ENCODE data around the gene RABAC1. TPM values are rescaled to one million over a fixed set of nuclear protein-coding genes. Genes with fewer than 3 reads are reported as not detected.

The RABAC1 gene
- total RNA-seq, 1 donor from 2014 or later: 270 TPM

DNA sequence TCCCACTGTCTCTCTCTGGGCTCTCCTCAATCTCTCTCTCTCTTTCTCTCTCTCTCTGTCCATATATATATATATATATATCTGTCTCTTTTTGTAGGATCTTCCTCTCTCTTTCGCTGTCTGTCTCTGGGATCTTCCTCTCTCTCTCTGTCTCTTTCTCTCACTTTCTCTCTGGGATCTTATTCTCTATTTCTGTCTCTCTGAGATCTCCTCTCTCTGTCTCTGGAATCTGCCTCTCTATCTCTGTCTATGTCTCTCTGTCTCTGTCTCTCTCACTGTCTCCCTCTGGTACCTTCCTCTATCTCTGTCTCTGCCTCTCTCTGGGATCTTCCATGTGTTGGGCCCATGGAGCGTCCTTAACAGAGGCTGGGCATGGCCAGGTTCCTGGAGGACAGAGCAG lies 31.5 kb upstream of the RABAC1 start:
- DNase-seq (ENCODE audit: extremely low read depth, low read depth, low spot score): no peak

DNA sequence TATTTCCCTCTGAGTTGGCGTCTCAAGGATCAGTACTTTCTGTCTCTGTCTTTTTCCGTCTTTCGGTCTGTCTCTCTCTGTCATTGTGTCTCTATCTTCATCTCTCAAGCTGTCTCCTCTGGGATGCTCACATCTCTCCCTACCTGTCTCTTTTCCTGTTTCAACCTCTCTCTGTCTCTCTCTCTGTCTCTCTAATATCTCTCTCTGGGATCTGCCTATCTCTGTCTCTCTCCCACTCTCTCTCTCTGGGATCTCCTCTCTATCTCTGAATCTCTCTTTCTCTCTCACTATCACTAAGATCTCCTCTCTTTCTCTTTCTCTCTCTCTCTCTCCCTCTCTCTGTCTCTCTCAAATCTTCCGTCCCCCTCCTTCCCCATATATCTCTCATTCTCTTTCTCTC lies 30.9 kb upstream of the RABAC1 start:
- DNase-seq (ENCODE audit: extremely low read depth, low read depth, low spot score): no peak

DNA sequence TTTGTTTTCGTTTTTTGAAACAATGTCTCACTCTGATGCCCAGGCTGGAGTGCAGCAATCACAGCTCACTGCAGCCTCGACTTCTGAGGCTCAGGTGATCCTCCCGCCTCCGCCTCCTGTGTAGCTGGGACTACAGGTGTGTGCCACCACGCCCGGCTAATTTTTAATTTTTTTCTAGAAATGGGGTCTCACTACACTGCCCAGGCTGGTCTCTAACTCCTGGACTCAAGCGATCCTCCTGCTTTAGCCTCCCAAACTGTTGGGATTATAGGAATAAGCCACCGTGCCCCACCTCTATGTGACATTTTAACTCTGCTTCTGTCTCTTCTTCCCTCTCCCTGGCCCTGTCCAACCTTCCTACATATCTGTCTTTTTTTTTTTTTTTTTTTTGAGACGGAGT lies 29.8 kb upstream of the RABAC1 start:
- no peak for DNase-seq (ENCODE audit: extremely low read depth, low read depth, low spot score)

DNA sequence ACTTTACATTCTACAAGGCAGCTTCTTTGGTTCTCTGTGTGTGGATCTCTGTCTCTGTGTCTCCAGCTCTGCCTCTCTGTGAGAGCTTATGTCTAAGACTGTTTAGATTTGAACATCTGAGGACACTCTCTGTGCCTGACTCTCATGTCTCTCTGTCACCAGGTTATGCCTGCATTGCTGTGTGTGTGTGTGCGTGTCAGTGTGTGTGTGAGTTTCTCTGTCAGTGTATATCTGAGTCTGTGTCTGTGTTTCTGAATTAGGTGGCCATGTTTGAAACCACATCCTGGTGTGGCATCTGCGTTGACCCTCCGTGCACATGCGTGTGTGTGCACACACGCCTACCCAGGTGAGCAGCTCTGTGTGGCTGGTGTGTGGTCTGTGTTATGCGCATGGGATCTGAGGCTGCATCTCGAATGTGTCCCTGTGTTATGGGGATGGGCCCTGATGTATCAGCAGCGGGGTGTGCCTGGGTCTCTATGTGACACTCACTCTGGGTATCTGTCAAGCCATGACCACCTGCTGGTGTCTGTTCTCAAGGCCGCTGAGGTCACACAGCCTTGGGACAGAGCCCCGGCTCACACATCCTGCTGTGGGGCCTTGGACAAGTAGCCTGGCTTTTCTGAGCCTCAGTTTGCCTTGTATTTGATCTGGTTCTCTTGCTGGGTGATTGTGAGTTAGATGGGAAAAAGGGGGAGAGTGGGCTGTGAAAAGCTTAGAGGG lies 28.2 kb upstream of the RABAC1 start:
- DNase-seq (ENCODE audit: extremely low read depth, low read depth, low spot score): no peak

DNA sequence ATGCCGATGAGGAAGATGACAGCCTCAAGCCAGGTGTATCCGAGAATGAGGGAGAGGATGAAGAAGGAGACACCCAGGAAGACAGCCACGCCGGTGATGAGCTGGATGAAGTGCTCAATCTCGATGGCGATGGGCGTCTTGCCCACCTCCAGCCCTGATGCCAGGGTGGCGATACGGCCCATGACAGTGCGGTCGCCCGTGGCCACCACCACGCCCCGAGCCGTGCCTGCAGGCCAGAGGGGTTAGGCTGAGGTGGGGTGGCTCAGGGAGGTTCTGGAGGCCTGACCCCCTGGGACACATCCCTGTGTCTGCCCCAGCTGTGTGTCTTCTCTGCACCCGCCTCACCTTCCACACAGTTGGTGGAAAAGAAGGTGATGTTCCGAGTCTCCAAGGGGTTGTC lies 25.8 kb upstream of the RABAC1 start:
- no peak for DNase-seq (ENCODE audit: extremely low read depth, low read depth, low spot score)

DNA sequence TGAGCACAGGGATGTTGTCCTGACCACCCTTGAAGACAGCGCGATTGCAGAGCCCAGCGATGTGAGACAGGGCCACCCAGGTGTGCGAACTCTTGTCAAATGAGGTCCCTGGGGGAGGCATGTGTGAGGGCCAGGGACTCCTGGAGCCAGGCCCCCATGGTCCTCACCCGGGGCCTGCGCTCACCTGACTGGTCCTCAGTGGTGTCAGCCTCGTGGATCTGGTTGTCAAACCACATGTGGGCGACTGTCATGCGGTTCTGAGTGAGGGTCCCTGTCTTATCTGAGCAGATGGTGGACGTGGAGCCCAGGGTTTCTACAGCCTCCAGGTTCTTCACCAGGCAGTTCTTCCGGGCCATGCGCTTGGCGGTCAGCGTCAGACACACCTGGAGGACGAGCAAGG lies 22.6 kb upstream of the RABAC1 start:
- no peak for DNase-seq (ENCODE audit: extremely low read depth, low read depth, low spot score)

DNA sequence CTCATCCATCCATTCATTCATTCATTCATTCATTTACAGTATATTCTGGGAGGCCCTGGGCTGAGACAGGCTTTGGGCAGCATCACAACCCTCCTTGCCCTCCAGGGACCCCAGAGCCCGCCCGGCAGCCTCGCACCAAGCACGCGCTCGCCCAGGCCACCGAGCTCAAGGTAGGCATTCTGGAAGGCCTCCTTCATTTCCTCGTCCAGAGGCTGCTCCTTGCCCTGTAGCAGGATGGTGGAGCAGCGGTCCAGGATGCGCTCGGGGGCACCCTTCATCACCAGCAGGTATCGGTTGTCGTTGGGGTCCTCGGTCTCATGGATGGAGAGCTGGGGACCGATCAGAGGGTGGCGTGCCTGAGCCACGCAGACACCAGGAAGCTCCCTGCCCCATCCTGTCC lies 19.3 kb upstream of the RABAC1 start:
- DNase-seq (ENCODE audit: extremely low read depth, low read depth, low spot score): no peak

DNA sequence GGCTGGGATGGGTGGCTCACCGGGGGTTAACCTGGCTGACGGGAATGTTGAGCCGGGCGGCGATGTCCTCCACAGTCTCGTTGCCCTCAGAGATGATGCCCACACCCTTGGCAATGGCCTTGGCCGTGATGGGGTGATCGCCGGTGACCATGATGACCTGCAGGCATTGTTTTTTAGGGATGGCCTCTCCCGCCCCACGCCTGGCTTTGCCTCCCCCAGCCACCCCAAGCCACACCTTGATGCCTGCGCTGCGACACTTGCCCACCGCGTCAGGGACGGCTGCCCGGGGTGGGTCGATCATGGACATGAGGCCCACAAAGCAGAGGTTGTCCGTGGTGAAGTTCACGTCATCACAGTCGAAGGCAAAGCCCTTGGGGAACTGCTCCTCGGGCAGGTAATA lies 18.8 kb upstream of the RABAC1 start:
- no peak for DNase-seq (ENCODE audit: extremely low read depth, low read depth, low spot score)

DNA sequence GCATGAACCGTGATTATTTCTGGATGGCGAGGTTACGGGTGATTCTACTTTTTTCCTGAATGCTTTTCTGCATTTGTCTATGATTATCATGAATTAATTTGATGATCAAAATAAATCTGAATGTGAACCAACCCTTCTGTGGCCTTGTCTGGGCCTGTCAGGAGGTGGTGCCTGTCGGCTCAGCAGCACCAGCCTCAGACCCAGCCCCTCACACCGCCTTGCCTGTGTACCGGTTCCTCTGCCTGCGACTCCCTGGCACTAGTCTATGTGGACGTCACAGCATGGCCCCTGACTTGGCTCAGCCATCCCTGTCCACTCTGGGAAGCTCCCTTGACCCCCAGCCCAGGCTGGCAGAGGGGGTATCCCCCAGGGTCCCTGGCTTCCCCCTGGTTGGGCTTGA lies 15.5 kb upstream of the RABAC1 start:
- no peak for DNase-seq (ENCODE audit: extremely low read depth, low read depth, low spot score)

DNA sequence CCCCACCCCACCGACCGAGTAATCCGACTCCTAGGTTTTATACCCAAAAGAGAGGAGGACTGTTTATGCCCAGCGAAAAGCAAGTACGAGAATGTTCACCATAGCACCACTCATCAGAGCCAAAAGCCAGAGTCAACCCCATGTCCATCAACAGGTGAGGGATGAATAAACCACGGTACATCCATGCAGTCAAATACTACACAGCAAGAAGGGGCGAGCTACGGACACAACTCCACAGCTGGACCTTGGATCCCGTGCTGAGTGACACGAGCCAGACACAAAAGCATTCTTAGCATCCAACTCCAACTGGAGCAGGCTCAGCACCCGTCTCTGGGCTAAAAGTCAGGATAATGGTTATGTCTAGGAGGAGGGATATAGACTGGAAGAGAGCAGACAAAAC lies 12.2 kb upstream of the RABAC1 start:
- no peak for DNase-seq (ENCODE audit: extremely low read depth, low read depth, low spot score)

DNA sequence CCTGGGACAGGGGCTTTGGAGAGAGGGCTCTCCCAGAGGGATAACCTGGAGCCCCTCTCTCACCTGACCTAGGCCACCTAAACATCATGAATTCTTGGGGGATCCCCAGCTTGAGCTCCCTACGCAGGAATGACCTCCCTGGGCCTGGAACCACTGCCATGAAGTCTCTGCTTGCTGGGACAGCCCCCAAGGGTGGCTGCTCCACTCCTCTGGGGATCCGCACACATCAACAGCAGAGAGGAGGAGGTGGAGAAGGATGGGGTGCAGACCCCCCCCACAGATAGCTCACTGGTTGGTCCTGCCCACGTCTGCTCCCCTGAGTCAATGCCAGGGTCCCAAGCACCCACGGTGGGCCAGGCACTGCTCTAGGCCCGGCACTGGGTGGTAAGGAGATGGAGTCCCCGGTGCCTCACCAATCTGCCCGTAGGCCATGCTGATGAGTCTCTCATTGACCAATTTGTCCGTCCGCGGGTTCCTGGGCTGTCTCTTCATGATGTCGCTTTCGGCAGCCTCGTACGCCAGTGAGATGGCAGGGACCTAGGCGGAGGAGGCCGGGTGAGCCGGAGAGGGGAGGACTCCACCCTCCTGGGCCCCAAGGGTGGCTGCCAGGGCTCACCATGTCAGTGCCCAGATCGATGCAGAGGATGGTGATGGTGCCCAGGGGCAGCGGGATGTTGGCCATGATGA lies 10.8 kb upstream of the RABAC1 start:
- DNase-seq (ENCODE audit: extremely low read depth, low read depth, low spot score): no peak

DNA sequence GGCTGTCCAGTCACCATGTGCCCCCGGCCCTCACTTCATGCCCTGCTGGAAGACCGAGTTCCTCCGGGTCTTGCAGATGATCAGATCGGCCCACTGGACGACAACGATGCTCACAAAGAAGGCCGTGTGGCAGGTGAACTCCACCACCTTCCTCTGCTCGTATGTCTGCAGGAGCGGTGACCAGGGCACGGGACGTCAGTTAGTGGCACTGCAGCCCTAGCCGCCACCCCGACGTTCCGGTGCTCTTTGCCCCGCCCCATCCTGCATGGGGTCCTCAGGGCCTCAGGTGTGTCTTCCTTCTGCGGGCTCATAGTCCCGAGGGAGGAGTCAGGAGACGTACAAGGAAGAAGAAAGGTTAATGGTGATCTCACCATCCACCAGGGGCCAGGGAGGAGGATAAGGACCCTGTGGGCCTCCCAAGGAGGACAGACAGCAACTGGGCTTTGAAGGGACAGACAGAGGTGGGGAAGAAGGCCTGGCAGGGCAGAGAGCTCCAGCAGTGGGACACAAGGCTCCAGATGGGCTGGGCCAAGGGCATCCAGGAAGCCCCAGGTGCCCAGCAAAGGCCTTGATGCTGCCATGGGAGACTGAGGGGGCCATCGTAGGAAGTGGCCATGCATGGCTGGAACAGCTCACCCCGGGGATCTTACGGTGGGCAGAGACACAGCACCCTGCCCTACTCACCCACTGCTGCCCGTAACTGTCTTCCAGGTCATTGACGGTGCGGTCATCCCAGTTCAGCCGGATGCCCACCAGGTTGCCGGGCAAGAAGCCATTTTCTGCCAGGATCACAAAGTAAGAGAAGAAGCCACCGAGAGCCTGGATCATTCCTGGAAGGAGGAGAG lies 9.9 kb upstream of the RABAC1 start:
- no peak for DNase-seq (ENCODE audit: extremely low read depth, low read depth, low spot score)

DNA sequence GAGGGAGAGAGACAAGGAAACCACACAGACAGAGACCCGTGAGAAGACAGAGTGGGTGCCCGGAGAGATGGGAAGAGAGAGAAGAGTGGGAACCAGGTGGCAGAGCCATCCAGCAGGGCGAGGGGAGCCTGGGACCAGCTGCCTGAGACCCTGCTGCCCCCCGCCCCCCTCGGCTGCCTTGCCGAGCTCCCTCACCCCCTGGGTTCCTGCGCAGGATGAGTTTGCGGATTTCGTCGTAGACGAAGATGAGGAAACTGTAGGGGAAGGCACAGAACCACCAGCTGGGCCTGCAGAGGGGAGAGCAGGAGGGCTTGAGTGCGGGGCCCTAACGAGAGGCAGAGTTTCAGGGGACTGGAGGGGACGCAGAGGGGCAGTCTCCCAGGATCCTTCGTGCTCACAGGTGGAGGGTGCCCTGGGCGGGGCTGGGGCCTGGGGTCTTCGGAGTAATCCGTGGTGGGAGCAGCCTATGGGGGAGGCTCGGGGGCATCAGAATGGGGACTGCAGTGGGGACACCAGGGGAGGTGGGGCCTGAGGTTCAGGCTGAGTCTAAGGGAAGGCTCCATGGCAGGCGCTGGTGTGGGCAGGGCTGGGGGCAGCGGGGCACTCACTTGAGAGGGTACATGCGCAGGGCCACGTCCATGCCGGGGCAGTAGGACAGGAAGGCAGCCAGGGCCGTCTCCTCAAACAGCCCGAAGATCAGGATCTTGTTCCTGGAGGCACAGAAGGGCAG lies 8.1 kb upstream of the RABAC1 start:
- no peak for DNase-seq (ENCODE audit: extremely low read depth, low read depth, low spot score)

DNA sequence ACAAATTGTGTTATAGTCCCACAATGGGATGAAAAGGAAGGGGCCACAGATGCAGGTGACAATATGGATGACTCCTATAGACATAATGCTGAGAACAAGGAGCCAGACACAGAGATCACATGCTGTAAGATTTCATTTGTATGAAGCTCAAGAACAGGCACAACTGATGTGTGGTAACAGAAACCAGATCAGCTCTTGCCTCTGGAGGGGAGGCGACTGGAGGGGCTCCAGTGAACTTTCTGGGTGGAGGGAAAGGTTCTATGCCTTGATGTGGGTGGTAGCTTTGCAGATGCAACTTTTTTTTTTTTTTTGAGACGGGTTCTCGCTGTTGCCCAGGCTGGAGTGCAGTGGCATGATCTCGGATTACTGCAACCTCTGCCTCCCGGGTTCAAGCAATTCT lies 6.0 kb upstream of the RABAC1 start:
- DNase-seq (ENCODE audit: extremely low read depth, low read depth, low spot score): no peak

DNA sequence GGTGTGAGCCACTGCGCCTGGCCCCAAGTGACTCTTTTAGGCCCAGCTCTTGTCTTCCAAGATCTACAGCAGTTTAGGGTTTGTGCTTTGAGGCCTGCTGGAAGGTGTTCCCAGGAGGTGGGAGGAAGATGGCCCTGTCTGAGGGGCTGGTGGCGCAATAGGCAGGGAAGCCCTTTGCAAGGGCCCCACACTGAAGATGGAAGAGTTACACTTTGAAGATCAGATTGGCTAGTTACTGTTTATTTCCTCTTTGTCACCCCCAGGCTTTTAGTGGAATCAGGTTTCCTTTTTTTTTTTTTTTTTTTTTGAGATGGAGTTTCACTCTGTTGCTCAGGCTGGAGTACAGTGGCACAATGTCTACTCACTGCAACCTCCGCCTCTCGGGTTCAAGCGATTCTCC lies 1.9 kb upstream of the RABAC1 start:
- DNase-seq (ENCODE audit: extremely low read depth, low read depth, low spot score): no peak

DNA sequence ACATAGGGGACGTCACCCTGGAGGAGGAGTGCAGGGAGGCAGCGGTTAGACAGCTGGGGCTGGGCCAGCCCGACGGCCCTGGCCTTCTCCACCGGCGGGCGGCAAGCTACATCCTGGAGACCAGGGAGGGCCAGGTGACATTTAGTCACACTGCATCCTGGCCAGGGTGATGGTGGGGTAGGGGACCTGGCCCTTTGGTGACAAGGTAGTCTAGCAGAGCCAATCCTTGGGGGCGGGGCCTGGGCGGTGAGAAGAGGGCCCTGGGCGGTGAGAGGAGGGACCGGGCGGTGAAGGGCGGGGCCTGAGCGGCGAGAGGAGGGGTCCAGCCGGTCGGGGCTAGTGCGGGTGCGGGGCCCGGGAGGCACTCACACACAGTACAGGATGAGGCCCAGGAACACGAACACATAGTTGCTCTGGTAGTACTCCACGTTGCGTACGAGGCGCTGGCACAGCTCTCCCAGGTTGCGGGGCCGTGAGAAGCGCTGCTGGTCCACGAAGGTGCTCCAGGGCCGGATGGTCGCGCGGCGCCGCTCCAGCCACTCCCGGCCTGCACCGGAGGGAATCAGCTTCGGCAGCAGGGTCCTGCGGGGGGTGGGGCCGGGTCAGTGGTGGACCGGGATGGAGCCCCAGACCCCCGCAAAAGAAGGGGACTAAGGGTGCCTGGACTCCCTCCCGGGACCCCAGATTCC lies 610 bp downstream of the RABAC1 start:
- no peak for DNase-seq (ENCODE audit: extremely low read depth, low read depth, low spot score)

DNA sequence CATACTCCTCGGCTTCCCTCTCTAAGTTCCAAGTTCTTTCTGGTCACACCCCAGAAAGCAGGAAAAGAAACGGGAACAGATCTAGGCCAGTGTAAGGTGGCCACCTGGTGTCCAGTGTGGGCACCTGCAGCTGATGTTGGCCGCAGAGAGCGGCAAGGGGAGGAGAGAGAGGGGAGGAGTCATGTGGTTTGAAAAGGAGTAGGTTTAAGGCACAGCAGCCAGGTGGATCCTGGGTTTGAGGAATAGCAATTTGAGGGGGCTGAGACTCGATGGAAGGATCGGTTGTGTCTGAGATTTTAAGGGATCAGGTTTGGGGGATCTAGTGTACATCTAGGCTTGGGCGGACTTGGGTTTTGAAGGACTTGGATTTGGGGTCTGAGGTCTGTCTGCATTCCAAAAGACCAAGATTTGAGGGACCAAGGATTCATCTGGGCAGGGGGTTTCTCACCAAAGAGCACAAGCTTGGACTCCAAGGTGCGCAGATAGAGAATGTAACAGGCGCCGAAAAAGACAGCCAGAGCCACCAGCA lies 1.2 kb downstream of the RABAC1 start:
- DNase-seq (ENCODE audit: extremely low read depth, low read depth, low spot score): no peak

DNA sequence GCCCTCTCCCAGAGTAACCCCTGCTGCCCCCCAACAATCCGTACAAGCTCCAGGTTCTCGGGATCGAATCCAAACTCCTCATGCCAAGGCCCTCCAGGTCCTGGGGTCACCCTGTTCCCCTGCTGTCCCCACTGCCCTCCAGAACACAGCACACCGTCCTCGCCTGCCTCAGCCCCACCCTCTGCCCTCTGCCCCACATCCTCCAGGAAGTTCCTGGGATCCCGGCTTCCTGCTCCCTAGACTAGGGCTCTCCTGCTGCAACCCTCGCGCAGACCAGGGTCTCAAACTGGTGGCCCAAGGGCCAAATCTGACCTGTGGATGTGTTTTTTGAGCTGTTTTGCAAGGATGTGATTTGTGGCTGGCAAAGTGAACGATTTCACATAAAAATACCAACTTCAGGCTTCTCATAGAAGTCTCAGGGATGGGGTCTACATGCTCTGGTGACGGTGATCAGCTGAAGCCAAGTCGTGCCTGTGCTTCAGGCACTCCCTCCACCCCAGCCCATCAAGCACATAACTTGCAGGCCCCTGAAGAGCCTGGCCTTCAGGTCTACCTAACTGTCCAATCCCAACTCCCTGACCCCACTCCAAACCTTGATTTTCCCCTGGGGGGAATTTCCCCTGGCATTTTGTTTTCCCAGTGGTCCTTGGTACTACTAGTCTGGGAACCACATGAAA lies 1.8 kb downstream of the RABAC1 start:
- DNase-seq (ENCODE audit: extremely low read depth, low read depth, low spot score): no peak

DNA sequence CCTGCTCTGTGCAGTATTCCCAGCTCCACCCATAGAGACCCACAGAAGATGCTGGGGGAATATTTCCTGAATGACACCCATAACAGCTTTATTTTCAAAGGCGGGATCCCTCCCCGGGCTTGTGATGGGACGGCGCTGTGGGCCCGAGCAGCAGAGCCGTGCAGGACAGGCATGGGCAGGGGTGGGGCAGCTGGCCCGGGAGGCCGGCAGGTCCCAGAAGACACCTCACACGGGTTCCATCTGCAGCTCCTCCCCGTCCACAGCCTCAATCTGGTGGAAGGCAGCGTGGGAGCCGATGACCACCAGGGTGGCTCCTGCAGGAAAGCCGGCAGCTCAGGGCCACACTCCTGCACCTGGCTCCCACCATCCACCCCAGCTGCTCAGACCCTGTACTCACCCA lies 2.5 kb downstream of the RABAC1 start:
- no peak for DNase-seq (ENCODE audit: extremely low read depth, low read depth, low spot score)

DNA sequence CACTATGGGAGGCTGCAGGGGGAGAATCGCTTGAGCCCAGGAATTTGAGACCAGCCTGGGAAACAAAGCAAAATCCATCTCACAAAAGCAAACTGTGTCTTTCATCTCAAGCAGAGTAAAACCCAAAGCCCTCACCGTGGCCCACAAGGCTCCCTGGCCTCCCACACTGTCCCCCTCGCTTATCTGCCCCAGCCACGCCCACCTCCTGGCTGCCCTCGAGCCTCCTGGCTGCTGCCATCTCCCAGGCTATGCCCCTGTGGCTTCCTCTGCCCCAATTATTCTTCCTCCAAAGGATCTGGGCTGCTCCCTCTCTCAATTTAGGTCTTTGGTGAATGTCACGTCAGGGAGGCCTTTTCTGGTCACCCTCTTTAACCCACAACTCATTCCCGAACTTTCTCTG lies 3.6 kb downstream of the RABAC1 start:
- no peak for DNase-seq (ENCODE audit: extremely low read depth, low read depth, low spot score)

All from glomerular endothelial cell (primary cell).